GM18517 (cell line): ENCODE data around the gene ORC6.
"Not testable (repeated sequence)": the region's sequence is repeated elsewhere in the genome, so short reads cannot be mapped to it uniquely, and the experiment has no call there.

Source experiments
- ATAC-seq: cut with Tn5 transposase; IDR thresholded peaks from one replicate; pipeline ENCODE4 v1.9.1; 2021; ENCODE audit warnings: mild to moderate bottlenecking, moderate library complexity; ENCODE audit not compliant: unreplicated experiment

Gene ORC6

GRCh38 chr16:46689365-46690280, at the start of gene ORC6:
Gene ORC6 (plus strand): TSS chr16:46689659. CDS start chr16:46689706, 47 bp downstream.
- ATAC-seq: peak; percentile 70

- ATAC-seq: no peak
Observed at GRCh38 chr16:46648656-46649055, 40.8 kb upstream of the ORC6 start.

- no peak for ATAC-seq
Observed at GRCh38 chr16:46649588-46650253, 39.7 kb upstream of the ORC6 start.

- ATAC-seq: no peak
Observed at GRCh38 chr16:46650254-46650623, 39.2 kb upstream of the ORC6 start.

- ATAC-seq: no peak
Observed at GRCh38 chr16:46651305-46651704, 38.2 kb upstream of the ORC6 start.

GRCh38 chr16:46658925-46659324, 30.5 kb upstream of the ORC6 start:
- ATAC-seq: peak; percentile 83

GRCh38 chr16:46662123-46662522, 27.3 kb upstream of the ORC6 start:
- ATAC-seq: no peak

- peak; percentile 85 for ATAC-seq
Observed at GRCh38 chr16:46673320-46674013, 16.0 kb upstream of the ORC6 start.

GRCh38 chr16:46677943-46678342, 11.5 kb upstream of the ORC6 start:
- not testable (repeated sequence) for ATAC-seq

GRCh38 chr16:46681867-46682266, 7.6 kb upstream of the ORC6 start:
- not testable (repeated sequence) for ATAC-seq

- no peak for ATAC-seq
Observed at GRCh38 chr16:46686815-46687473, 2.5 kb upstream of the ORC6 start.

- ATAC-seq: no peak
Observed at GRCh38 chr16:46687486-46687885, 2.0 kb upstream of the ORC6 start.

- no peak for ATAC-seq
Observed at GRCh38 chr16:46688101-46688653, 1.3 kb upstream of the ORC6 start.

- peak; percentile 87 for ATAC-seq
Observed at GRCh38 chr16:46688654-46689364, 650 bp upstream of the ORC6 start, which contains the start of gene VPS35. Gene VPS35 (minus strand): TSS chr16:46689178. CDS start chr16:46689133, 45 bp downstream.

- no peak for ATAC-seq
Observed at GRCh38 chr16:46690281-46691178, 1.1 kb downstream of the ORC6 start.

GRCh38 chr16:46691726-46692125, 2.3 kb downstream of the ORC6 start:
- ATAC-seq: no peak

- no peak for ATAC-seq
Observed at GRCh38 chr16:46693598-46693997, 4.1 kb downstream of the ORC6 start.

GRCh38 chr16:46695937-46696336, 6.5 kb downstream of the ORC6 start:
- ATAC-seq: no peak

- no peak for ATAC-seq
Observed at GRCh38 chr16:46696957-46697356, 7.5 kb downstream of the ORC6 start.
